Activated gamma-delta T cell (primary cell): Measurements from ENCODE around the gene PLEKHA5.
"Not testable (repeated sequence)": the region's sequence is repeated elsewhere in the genome, so short reads cannot be mapped to it uniquely, and the experiment has no call there.

Experiments used
- DNase-seq: peaks from one replicate; lab custom pipeline; 2025; lab: John Stamatoyannopoulos, UW

Gene PLEKHA5

DNA sequence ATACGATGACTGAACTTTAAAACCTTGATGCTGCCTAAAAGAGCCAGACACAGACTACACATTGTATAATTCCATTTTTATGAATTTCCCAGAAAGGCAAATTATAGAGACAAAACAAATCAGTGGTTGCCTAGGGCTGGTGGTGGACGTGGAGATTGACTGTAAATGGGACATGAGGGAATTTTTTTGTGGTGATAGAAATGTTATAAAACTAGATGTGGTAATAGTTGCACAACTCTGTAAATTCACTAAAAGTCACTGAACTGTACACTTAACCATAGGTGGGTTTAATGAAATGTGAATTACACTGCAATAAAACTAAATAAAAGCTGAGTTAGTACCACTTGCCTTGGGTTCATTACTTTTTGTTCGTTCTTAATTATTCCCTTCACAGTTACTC is 72.1 kb downstream of the PLEKHA5 start:
- DNase-seq: no peak

DNA sequence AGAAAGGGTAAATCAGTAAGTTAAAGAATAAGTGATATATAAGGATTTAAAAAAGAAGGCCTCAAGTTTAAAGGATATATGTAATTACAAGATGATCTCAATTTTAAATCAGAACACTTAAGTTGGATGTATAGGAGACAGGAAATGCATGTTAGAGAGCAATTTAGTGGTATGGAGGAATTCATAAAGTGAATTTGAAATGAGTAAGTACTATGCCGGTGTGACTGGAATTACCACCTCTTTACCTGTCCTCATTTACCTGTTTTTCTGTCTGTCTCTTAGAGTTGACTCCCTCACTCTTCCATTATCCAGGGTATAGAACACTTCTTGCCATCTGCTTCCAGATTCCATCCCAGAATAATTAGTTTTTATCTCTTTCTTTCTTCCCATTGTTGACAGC is 73.5 kb downstream of the PLEKHA5 start:
- no peak for DNase-seq

DNA sequence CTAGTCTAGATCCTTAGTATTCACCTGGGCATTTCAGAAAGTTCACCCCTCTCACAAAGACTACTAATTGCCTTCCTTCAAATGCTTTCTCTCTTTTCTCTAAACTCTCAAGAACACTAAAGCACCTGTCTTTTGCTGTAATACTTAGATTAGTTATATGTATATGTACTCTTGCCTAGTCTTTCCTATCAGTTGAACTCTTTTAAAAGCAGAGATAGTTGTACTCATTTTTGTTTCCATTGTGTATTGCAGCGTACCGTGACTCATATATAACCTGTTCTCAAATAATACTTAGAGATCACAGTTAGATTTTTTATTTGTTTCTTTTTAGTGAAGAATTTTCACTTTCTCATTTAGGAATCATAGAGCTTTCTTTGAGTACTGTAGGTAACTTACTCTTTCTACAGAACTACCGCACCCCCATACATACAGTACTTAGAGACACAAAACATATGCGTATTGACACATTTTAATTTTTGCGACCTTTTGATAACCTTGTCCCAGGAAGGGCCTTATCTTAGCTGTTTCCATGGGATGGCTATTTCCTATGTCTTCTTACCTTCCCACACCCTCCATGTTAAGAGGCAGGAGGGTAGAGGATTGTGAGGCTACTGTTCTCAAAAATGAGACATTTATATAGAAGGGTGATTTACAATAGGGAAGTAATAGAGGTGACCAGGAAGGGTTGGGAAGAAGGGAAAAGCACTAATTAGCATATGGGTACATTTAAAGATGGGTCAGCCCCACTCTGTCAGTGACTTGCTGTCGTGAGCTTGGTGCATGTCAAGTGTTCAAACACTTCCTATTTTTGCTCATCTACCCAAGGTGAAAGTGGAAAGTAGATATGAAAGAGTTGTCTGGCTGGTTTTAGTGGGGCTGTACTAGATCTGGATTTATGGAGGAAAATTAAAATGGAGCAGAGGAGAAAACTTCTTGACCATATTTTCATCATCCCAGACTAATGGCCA is 74.3 kb downstream of the PLEKHA5 start:
- no peak for DNase-seq

DNA sequence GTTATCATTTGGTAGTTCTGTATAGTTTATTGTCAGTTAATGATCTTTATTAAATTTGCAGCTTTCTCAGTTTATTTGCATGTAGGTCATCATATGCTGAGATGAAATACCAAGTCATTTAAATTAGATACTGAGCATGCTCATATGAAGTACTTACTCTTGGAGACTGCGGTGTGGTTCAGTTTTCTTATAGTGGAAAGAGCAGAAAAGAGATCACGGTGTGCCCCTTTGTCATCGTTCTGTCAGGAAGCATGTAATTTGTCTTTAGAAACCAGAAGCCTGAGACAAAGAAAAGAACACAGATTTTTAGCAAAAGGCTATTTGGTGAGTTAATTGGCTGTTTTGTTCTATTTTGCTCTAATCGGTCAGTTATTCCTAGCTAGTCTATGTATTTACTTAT is 75.6 kb downstream of the PLEKHA5 start:
- no peak for DNase-seq

DNA sequence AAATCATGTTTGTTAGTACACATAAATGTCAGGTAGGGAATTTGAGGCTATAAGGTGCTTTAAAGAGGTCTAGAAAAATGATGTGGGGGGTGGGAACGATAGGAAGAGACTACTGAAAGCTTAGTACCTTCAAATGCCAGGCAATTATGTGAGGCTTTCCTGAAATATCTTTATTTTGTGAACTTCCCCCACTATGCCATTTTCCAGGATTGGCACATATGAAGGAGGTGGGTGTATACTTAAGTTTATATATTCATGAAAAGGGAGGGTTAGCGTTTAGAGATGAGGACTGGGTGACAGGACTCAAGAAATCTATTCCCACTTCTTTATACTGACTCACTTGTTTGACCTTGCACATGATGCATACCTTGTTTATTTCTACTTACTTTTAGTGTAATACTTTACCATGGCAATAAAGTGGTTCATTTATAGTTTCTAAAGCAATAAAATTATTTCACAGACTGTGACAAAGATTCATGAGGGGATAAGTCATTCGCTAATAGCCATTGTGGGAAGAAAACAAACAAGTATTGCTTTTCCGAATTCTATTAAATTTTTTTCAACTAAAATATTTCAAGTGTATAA is 77.1 kb downstream of the PLEKHA5 start:
- no peak for DNase-seq

DNA sequence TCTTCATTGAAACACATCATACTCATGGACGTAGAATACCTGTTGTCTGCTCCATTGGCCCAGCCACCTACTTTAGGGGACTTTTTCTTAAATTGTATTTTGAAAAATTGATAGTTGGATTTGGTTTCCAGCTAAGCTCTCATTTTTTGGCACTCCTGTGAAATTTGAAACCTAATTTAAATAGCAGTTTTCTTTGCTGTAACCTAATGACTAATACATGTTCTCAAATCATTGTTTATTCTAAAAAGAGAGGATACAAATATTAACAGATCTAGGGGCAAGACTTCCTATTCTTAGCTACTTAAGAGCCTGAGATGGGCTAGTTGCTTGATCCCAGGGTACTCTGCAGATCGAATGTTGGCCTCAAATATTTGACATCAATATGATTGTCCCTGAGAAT is 78.9 kb downstream of the PLEKHA5 start:
- DNase-seq: no peak

DNA sequence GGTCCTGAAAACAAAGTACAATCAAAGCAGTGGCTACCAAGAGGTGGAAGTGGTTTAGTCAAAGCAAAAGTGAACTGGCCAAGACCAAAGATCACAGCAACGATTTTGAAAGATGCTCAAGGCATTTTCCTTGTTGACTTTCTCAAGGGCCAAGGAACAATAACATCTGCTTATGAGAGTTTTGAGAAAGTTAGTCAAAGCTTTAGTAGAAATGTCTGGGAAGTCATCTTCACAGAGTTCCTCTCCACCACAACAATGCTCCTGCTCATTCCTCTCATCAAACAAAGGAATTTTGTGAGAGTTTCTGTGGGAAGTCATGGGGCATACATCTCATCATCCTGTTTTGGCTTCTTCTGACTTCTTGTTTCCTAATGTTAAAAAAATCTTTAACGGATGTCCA is 80.1 kb downstream of the PLEKHA5 start:
- no peak for DNase-seq

DNA sequence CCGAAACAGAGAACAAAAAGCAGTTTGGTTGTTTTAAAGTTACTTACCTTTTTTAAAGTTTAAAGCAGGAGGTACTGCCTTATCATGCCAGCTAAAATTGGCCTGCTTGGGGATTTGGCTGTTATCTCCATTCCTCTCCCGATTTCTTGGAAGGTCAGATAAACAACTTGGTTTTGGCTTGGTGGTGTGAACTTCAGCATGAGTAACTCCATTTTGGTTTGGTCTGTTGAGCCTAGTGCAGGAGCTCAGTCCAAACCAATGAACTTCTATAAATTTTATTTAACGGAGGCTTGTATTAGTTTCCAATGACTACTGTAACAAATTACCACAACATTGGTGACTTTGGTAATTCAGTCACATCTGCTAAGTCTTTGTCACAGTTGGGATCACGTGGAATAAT is 82.3 kb downstream of the PLEKHA5 start:
- no peak for DNase-seq

DNA sequence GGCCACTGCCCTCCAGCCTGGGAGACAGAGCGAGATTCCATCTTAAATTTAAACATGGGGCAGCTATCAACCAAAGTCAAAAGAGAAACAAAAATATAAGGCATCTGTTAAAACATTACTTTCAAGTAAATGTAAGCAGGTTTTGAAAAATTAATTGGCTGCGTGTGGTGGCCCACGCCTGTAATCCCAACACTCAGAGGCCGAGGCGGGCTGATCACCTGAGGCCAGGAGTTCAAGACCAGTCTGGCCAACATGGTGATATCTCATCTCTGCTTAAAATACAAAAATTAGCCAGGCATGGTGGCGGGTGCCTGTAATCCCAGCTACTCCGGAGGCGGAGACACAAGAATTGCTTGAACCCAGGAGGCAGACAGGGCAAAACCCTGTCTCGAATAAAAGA is 82.7 kb downstream of the PLEKHA5 start:
- DNase-seq: no peak

DNA sequence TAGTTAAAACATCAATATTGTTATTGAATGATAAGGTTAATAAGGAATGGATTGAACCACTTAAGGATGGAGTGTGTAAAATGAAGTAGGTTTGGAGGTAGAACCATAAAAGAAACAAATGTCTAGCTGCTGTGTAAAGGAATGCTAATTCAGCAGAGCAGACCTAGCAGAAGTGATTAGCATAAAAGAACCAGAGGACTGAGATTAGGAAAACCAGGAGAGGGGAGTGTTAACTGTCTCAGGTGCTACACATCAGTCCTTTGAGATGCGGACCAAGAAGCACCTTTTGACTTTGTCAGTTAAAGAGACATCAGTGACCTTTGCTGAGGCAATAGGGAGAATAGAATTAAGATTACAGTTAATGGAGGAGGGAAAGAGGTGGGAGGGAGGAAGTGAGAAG is 84.5 kb downstream of the PLEKHA5 start:
- no peak for DNase-seq

DNA sequence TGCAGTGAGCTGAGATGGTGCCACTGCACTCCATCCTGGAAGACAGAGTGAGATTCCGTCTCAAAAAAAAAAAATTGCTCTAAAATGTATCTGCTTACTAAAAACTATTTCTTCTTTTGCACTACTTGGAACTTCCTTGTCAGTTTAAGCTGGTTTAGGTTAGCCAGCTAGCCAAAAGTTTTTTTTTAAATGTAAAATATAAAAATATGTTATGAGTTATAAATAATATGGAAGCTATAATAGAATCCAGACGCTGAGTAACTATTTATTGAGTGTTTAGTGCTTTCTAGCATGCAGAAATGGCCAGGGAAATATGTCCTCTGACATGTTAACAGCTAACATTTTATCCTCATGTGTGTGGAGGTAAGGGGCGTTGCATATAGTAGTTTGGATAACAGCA is 85.6 kb downstream of the PLEKHA5 start:
- no peak for DNase-seq

DNA sequence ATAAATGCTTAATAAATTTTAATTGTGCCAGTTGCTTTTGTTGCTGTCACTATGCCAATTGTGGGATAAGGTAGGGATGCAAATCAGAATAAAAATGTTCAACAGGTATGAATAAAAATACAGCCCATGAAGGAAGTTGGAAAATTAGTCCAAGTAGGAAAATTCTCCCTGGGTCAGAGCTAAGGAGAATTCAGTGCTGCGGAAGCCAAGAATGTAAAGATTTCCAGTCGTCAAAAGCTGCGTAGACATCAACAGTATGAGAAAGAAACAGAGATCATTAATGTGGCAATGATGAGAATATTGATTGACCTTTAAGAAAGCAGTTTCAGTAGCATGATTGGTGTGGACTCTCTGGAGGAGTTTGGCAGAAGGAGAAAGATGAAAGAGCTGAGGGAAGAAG is 87.9 kb downstream of the PLEKHA5 start:
- no peak for DNase-seq

DNA sequence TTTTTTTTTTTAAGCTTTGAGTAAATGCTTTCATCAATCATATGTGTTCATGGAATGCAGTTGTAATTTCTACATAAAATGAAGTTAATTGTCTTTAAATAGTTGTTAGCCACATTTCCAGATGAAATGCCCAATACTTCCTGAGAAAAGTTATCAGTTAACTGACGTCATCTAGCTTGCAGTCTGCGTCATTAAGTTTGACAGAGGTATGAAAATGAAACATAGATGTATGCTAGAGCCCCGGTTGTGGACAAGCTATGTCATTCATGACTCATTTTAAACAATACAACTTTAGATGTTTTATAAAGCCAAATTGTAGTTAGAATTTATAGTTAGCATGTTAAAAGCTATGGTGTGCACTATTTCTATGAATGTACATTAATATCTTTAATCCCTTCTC is 90.7 kb downstream of the PLEKHA5 start:
- DNase-seq: no peak

DNA sequence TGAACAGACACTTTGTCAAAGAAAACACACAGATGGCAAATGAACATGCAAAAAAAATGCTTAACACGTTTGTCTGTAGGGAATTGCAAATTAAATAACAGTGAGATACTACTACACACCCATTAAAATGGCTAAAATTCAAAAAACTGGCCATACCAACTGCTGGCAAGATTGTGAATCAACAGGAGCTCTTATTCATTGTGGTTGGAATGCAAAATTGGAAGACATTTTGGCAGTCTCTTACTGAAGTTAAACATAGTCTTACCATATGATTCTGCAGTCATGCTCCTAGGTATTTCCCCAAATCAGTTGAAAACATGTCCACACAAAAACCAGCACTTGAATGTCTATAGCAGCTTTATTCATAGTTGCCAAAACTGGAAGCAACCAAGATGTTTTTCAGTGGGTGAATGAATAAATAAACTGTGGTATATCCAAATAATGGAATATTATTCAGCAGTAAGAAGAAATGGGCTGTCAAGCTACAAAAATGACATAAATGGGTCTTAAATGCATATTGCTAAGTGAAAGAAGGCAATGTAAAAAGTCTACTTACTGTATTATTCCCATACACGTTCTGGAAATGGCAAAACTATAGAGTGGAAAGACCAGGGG is 91.4 kb downstream of the PLEKHA5 start:
- no peak for DNase-seq

DNA sequence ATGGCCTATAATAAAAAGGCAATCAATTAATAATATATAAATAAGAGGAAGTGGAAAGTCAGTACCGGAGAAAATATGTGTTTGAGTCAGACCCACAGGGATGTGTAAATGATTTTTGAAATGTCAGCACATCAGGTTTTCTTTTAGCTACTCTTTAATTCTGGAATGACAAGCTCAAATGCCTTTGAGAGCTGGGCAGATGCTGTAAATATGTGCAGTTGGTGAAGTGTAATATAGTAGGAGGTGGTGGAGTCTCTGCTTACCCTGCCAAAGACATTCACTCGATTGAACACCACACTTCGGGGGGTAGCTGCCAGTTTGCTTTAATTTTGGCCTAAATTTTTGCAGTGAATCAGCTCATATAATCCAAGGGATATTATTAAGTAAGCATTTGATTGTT is 93.0 kb downstream of the PLEKHA5 start:
- no peak for DNase-seq

DNA sequence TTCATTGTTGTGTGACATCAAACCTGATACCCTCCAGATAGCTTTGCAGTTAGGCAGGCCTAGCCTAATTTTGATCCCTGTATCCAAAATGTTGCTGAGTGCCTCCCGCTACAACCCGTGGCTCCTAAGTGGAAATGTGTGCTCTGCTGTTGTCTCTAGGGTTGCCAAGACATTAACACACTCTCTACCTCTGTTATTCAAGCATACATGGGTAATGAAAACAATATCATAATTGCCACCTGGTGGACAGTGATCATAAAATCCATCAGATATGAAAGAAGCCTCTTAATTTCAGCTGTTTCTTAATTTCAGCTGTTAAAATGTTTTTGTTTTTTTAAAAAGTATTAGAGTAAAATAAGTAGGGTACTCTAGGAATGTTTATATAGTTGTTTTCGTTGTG is 93.5 kb downstream of the PLEKHA5 start:
- DNase-seq: no peak

DNA sequence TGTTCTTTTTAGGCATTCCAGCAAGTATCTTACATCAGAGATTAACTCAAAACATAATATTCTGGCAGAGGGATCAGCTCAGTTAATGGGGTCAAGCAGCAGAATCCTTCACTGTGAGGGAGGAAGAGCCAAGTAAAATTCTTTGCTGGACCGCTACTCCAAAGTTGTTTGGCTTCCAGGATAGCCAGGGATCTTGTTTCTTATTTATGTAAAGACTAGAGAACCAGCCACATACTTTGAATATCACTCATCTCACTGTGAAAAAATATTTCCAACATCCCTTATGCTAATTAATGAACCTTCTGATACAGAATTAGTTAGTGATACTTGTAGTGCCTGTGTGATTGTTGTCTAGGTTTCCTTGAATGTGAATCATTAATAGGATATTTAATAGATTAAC is 94.2 kb downstream of the PLEKHA5 start:
- no peak for DNase-seq

DNA sequence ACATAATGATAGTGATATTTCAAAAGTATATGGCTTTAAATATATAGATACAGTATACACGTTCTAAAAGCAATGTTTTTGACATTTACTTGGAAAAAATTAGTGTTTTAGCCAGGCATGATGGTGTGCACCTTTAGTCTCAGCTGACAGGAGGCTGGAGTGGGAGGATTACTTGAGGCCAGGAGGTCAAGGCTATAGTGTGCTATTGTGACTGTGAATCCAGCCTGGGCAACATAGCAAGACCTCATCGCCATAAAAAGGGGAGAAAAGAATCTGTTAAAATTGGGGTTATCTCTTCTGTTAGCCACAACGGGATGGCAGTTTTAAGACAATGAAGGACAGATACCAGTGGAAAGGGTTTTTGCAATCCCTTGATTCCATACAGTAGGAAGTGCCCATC is 95.2 kb downstream of the PLEKHA5 start:
- no peak for DNase-seq

DNA sequence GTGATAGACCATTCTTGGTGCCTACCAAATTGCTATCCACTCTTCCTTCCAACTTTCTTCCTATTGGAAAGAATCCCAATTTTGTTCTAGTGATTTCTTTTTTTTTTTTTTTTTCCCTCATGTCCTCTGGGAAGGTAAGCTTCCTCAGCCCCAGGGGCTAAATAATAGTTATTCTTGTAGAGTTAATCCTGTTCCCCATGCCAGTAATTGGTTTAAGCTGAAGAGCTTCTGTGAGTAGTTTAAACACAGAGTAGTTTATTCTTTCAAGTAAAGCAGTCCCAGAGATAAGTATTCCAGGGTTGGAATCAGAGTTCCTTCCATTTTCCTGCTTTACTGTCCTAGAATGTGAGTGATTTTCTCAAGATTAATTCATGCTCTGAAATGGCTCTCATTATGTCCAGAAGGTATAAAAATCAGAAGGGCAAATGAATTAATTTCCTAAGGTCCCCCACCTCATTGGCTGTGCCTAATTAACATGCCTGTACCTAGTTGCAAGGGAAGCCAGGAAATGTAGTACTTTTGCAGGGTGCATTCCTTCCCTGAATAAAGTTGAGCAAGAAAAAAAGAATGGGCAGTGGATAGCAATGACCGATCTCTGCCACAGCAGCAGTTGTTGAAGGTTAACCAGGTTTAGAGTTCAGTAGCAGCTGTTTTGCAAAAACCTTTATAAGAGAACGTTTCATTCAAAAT is 97.8 kb downstream of the PLEKHA5 start:
- no peak for DNase-seq

DNA sequence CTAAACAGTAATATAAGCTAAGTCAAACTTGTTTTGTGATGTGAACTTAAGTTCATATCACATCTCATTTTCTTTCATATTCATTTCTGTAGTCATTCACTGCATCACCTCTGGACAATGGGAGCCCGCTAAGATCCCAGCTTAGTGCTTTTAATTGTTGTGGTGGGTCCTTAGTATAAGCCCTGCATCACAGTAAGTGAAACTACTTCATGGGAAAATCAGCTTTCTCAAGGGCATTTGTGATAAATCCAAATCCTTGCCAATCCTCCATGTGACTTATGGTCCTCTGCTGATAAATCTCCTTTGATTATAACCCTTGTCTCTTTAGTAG is 98.3 kb downstream of the PLEKHA5 start:
- DNase-seq: no peak

DNA sequence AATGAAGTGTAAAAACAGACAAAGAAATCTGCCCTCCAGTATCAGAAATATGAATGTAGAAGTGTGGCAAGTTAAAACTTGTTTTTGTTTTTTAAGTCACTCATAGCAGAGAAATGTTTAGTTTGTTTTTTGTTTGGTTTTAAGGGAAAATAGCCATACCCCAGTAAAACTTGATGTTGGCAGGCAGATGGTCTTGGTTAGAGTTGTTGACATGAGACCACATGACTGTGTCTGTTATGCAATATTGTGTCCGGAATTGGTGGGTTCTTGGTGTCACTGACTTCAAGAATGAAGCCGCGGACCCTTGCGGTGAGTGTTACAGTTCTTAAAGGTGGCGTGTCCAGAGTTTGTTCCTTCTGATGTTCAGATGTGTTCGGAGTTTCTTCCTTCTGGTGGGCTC is 99.5 kb downstream of the PLEKHA5 start:
- DNase-seq: not testable (repeated sequence)

DNA sequence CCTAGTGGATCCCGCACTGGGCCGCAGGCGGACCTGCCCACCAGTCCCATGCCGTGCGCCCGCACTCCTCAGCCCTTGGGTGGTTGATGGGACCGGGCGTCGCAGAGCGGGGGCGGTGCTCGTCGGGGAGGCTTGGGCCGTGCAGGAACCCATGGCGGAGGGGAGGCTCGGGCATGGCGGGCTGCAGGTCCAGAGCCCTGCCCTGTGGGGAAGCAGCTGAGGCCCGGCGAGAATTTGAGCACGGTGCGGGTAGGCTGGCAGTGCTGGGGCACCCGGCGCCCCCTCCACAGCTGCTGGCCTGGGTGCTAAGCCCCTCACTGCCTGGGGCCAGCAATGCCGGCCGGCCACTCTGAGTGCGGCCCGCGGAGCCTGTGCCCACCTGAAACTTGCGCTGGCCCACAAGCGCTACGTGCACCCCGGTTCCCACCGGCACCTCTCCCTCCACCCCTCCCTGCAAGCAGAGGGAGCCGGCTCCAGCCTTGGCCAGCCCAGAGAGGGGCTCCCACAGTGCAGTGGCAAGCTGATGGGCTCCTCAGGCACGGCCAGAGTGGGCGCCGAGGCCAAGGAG is 100.8 kb downstream of the PLEKHA5 start:
- no peak for DNase-seq
